ENCODE data around the gene AURKB. TPM values are rescaled to one million over a fixed set of nuclear protein-coding genes. Genes with fewer than 3 reads are reported as not detected.

Gene AURKB
- total RNA-seq, 2 experiments from 2014 or later, result 170 to 174 TPM

GRCh38 chr17:8188263-8188839, 22.0 kb downstream of the AURKB start:
- no peak for TF ChIP-seq CTCF (IDR thresholded peaks at IDR 0.05)
- intact Hi-C loops (cut with micrococcal nuclease), result no loop called here
- ATAC-seq (no peak), DNase-seq (peak; percentile 31)
- ChIA-PET CTCF (interaction anchor here (0.9 to 6.6 kb wide), 7 partner anchors 11 to 113 kb away, joined by 3 to 50 read pairs (median 28); partner anchors contain the start of genes ALOXE3, CTC1 and PFAS), POLR2A (interaction anchor here (0.7 to 12.1 kb wide), 20 partner anchors 7 to 278 kb away, joined by 3 to 273 read pairs (median 5); partner anchors contain the start of genes AURKB, CTC1, HES7 and SLC25A35)
- Mint-ChIP-seq H3K4me3 (no peak overlapping the region), H3K9me3 (no peaks in the 10 kb centered on the region), H3K27ac (no peak overlapping the region), H3K36me3 (ENCODE audit: low read depth) (no peaks in the 10 kb centered on the region), H3K4me1 (ENCODE audit: low read depth) (peaks cover 13% of the 10 kb centered on the region), H3K27me3 (no peaks in the 10 kb centered on the region)

- no peak for TF ChIP-seq CTCF (IDR thresholded peaks at IDR 0.05)
- ChIA-PET CTCF (interaction anchor here (0.7 to 6.6 kb wide), 10 partner anchors 12 to 190 kb away, joined by 3 to 50 read pairs (median 13); partner anchors contain the start of genes ALOXE3, CTC1, PFAS and TMEM107), POLR2A (interaction anchor here (0.6 to 12.1 kb wide), 19 partner anchors 8 to 277 kb away, joined by 3 to 273 read pairs (median 4); partner anchors contain the start of genes AURKB, CTC1, HES7 and SLC25A35)
- H3K4me1 Mint-ChIP-seq (ENCODE audit: low read depth), result peaks cover 13% of the 10 kb centered on the region
- H3K36me3 Mint-ChIP-seq (ENCODE audit: low read depth), result no peaks in the 10 kb centered on the region
- no peaks in the 10 kb centered on the region for H3K9me3 Mint-ChIP-seq
- H3K4me3 Mint-ChIP-seq, result no peak overlapping the region
- no peaks in the 10 kb centered on the region for H3K27me3 Mint-ChIP-seq
- peak; percentile 42 for ATAC-seq
- intact Hi-C loops (cut with micrococcal nuclease), result loop anchor here (1.0 to 2.0 kb wide), 3 partner anchors 35 to 68 kb away; no protein-coding TSS in a partner anchor
- no peak overlapping the region for H3K27ac Mint-ChIP-seq
- DNase-seq, result peak; percentile 96
Observed at GRCh38 chr17:8187517-8188262, 22.7 kb downstream of the AURKB start.

- CTCF ChIA-PET, result interaction anchor here (0.7 to 6.6 kb wide), 11 partner anchors 10 to 190 kb away, joined by 3 to 50 read pairs (median 4); partner anchors contain the start of genes ALOXE3, CTC1, PFAS and TMEM107
- ATAC-seq, result peak; percentile 35
- TF ChIP-seq CTCF (IDR thresholded peaks at IDR 0.05), result no peak
- POLR2A ChIA-PET, result interaction anchor here (0.9 to 12.1 kb wide), 19 partner anchors 8 to 250 kb away, joined by 3 to 273 read pairs (median 5); partner anchors contain the start of genes AURKB, CTC1, HES7 and TMEM107
- peak; percentile 97 for DNase-seq
- Mint-ChIP-seq H3K36me3 (ENCODE audit: low read depth) (no peaks in the 10 kb centered on the region), H3K27me3 (no peaks in the 10 kb centered on the region), H3K4me3 (no peak overlapping the region), H3K9me3 (no peaks in the 10 kb centered on the region), H3K27ac (no peak overlapping the region), H3K4me1 (ENCODE audit: low read depth) (peaks cover 14% of the 10 kb centered on the region)
- intact Hi-C loops (cut with micrococcal nuclease), result loop anchor here (1.0 to 2.0 kb wide), 3 partner anchors 35 to 68 kb away; no protein-coding TSS in a partner anchor
Observed at GRCh38 chr17:8186787-8187516, 23.4 kb downstream of the AURKB start.

- Mint-ChIP-seq H3K4me1 (ENCODE audit: low read depth) (peaks cover 16% of the 10 kb centered on the region), H3K27me3 (no peaks in the 10 kb centered on the region), H3K27ac (no peak overlapping the region), H3K4me3 (no peak overlapping the region), H3K36me3 (ENCODE audit: low read depth) (no peaks in the 10 kb centered on the region), H3K9me3 (no peaks in the 10 kb centered on the region)
- intact Hi-C loops (cut with micrococcal nuclease), result loop anchor here (2.0 kb wide), 1 partner anchor 60 kb away; no protein-coding TSS in a partner anchor
- ChIA-PET CTCF (interaction anchor here (1.1 to 6.6 kb wide), 8 partner anchors 9 to 76 kb away, joined by 3 to 50 read pairs (median 13); partner anchors contain the start of genes ALOXE3, CTC1 and PFAS), POLR2A (interaction anchor here (0.9 to 12.1 kb wide), 12 partner anchors 9 to 76 kb away, joined by 3 to 273 read pairs (median 10); partner anchors contain the start of genes AURKB, CTC1, HES7 and TMEM107)
- ATAC-seq (no peak), DNase-seq (no peak)
- peak; percentile 32 for TF ChIP-seq CTCF (IDR thresholded peaks at IDR 0.05)
Observed at GRCh38 chr17:8186446-8186786, 24.0 kb downstream of the AURKB start.
